NCI-H82 treated with DMSO at 0.1 percent for 48 hours (cell line): ENCODE results near the gene NFRKB.
"Not testable (repeated sequence)": the region's sequence is repeated elsewhere in the genome, so short reads cannot be mapped to it uniquely, and the experiment has no call there.

ENCODE experiments used
- DNase-seq: peaks from one replicate; lab custom pipeline; 2025; ENCODE audit not compliant: unreplicated experiment; lab: John Stamatoyannopoulos, UW

Gene NFRKB

GRCh38 chr11:129894278-129895125 is 876 bp downstream of the NFRKB start:
- DNase-seq = no peak

GRCh38 chr11:129888451-129888850 is 6.9 kb downstream of the NFRKB start:
- DNase-seq = no peak

GRCh38 chr11:129885381-129885780 is 10.0 kb downstream of the NFRKB start:
- no peak for DNase-seq

GRCh38 chr11:129884581-129884980 is 10.8 kb downstream of the NFRKB start:
- no peak for DNase-seq

GRCh38 chr11:129881570-129882170 is 13.7 kb downstream of the NFRKB start:
- DNase-seq = no peak

- DNase-seq = no peak
Measured at GRCh38 chr11:129880311-129880710, 15.1 kb downstream of the NFRKB start.

- DNase-seq = no peak
Measured at GRCh38 chr11:129871914-129872313, 23.5 kb downstream of the NFRKB start.

- not testable (repeated sequence) for DNase-seq
Measured at GRCh38 chr11:129868626-129869025, 26.8 kb downstream of the NFRKB start.

GRCh38 chr11:129866311-129866710 is 29.1 kb downstream of the NFRKB start:
- no peak for DNase-seq

GRCh38 chr11:129865701-129866100 is 29.7 kb downstream of the NFRKB start:
- DNase-seq = no peak

GRCh38 chr11:129864811-129865210 is 30.6 kb downstream of the NFRKB start:
- no peak for DNase-seq

GRCh38 chr11:129861702-129862522 is 33.5 kb downstream of the NFRKB start:
- DNase-seq = no peak

GRCh38 chr11:129856036-129856435 is 39.3 kb downstream of the NFRKB start:
- DNase-seq = no peak

GRCh38 chr11:129855086-129855485 is 40.3 kb downstream of the NFRKB start:
- DNase-seq = no peak

GRCh38 chr11:129854232-129854805 is 41.1 kb downstream of the NFRKB start:
- no peak for DNase-seq

GRCh38 chr11:129853518-129854231 is 41.7 kb downstream of the NFRKB start:
- DNase-seq = no peak

- DNase-seq = no peak
Measured at GRCh38 chr11:129852125-129852740, 43.1 kb downstream of the NFRKB start.

GRCh38 chr11:129849447-129850130 is 45.8 kb downstream of the NFRKB start:
- no peak for DNase-seq

GRCh38 chr11:129847361-129847760 is 48.0 kb downstream of the NFRKB start:
- not testable (repeated sequence) for DNase-seq
